C4-2B (cell line): Measurements from ENCODE around the gene SIM2.

Experiments
- CTCF ChIP-seq: fragments of 450-650 bp; conservative IDR thresholded peaks from 2 replicates; pipeline ENCODE4 v1.5.1; 2017; ENCODE audit warnings: mild to moderate bottlenecking
- ZFX ChIP-seq: fragments of 450-650 bp; IDR thresholded peaks from 2 replicates; pipeline ENCODE4 v1.6.1; 2017

GRCh38 chr21:36668713-36669112 is 30.2 kb upstream of the SIM2 start:
- TF ChIP-seq CTCF, result no peak
- no peak for TF ChIP-seq ZFX
